HCT116 (cell line): Measurements from ENCODE around the gene CACNA1S.

Experiments
- CTCF ChIP-seq, 3 experiments: fragments of 200-600 bp in 1 of 3; sonication (generic) in 1 of 3; IDR thresholded peaks in 2 of 3; conservative IDR thresholded peaks in 1 of 3; 2 replicates each; pipeline ENCODE4 v1.5.1; 2012 to 2017; ENCODE audit warnings: low read depth in 2 of 3, low read length in 2 of 3, antibody characterized with exemption in 1 of 3, borderline replicate concordance in 1 of 3, control low read depth in 1 of 3, mild to moderate bottlenecking in 1 of 3, mixed read lengths in 1 of 3, mixed run types in 1 of 3, moderate library complexity in 1 of 3; ENCODE audit not compliant: insufficient read depth in 1 of 3
- EZH2 ChIP-seq: fragments of 200-600 bp; sonication (generic); IDR thresholded peaks from 2 replicates; pipeline ENCODE4 v1.6.1; 2017; ENCODE audit warnings: antibody characterized with exemption, mixed run types
- MAX ChIP-seq: IDR thresholded peaks from 2 replicates; pipeline ENCODE4 v1.6.1; 2012
- POLR2A ChIP-seq: IDR thresholded peaks from 2 replicates; pipeline ENCODE4 v1.7.0; 2011; ENCODE audit warnings: borderline replicate concordance; ENCODE audit not compliant: insufficient read depth, insufficient read length; ENCODE audit errors: extremely low read depth
- POLR2AphosphoS5 ChIP-seq: IDR thresholded peaks from 2 replicates; pipeline ENCODE4 v1.6.1; 2011; ENCODE audit warnings: mild to moderate bottlenecking, low read depth, low read length, moderate library complexity
- RAD21 ChIP-seq: IDR thresholded peaks from 2 replicates; pipeline ENCODE4 v1.6.1; 2012; ENCODE audit warnings: low read depth, mild to moderate bottlenecking
- REST ChIP-seq: IDR thresholded peaks from 2 replicates; pipeline ENCODE4 v1.6.1; 2012; ENCODE audit warnings: low read depth
- SIN3A ChIP-seq: IDR thresholded peaks from 2 replicates; pipeline ENCODE4 v1.6.1; 2012; ENCODE audit warnings: low read depth
- TCF7L2 ChIP-seq: IDR thresholded peaks from 2 replicates; pipeline ENCODE4 v1.7.0; 2011; ENCODE audit warnings: borderline replicate concordance, inconsistent platforms; ENCODE audit not compliant: insufficient read depth, insufficient read length; ENCODE audit errors: extremely low read depth
- ZBTB33 ChIP-seq: IDR thresholded peaks from 2 replicates; pipeline ENCODE4 v1.6.1; 2011; ENCODE audit warnings: mild to moderate bottlenecking, low read length, moderate library complexity; ENCODE audit not compliant: insufficient replicate concordance; ENCODE audit errors: extremely low read depth
- ZFX ChIP-seq: fragments of 450-650 bp; IDR thresholded peaks from 2 replicates; pipeline ENCODE4 v1.6.1; 2017
- ZNF274 ChIP-seq: fragments of 200-500 bp; sonication (Bioruptor generic); IDR thresholded peaks from 2 replicates; pipeline ENCODE4 v1.6.1; 2014; ENCODE audit warnings: mild to moderate bottlenecking, low read depth, low read length, inconsistent platforms

- TF ChIP-seq EZH2 (no peak), MAX (no peak), ZBTB33 (no peak), REST (no peak), CTCF (IDR thresholded peaks at IDR 0.05 in 2 of 3, conservative IDR thresholded peaks at IDR 0.05 in 1 of 3; ENCODE audit: borderline replicate concordance in 1 of 3, insufficient read depth in 1 of 3, low read depth in 2 of 3, low read length in 2 of 3) (no peak), POLR2A (no peak), SIN3A (no peak), ZNF274 (no peak), ZFX (no peak), RAD21 (no peak), TCF7L2 (no peak), POLR2AphosphoS5 (no peak)
These were observed 49.1 kb downstream of the CACNA1S start for GRCh38 chr1:201063145-201063544.
